HG03342 (cell line): ENCODE results near the gene CCDC61.
A peak's percentile ranks its signal among the peaks of the same experiment; 100 is the strongest.

ENCODE experiments used
- ATAC-seq: cut with Tn5 transposase; IDR thresholded peaks from one replicate; pipeline ENCODE4 v1.9.1; 2021; ENCODE audit warnings: mild to moderate bottlenecking, moderate library complexity; ENCODE audit not compliant: unreplicated experiment

Gene CCDC61, protein sequence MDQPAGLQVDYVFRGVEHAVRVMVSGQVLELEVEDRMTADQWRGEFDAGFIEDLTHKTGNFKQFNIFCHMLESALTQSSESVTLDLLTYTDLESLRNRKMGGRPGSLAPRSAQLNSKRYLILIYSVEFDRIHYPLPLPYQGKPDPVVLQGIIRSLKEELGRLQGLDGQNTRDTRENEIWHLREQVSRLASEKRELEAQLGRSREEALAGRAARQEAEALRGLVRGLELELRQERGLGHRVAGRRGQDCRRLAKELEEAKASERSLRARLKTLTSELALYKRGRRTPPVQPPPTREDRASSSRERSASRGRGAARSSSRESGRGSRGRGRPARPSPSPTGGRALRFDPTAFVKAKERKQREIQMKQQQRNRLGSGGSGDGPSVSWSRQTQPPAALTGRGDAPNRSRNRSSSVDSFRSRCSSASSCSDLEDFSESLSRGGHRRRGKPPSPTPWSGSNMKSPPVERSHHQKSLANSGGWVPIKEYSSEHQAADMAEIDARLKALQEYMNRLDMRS

DNA sequence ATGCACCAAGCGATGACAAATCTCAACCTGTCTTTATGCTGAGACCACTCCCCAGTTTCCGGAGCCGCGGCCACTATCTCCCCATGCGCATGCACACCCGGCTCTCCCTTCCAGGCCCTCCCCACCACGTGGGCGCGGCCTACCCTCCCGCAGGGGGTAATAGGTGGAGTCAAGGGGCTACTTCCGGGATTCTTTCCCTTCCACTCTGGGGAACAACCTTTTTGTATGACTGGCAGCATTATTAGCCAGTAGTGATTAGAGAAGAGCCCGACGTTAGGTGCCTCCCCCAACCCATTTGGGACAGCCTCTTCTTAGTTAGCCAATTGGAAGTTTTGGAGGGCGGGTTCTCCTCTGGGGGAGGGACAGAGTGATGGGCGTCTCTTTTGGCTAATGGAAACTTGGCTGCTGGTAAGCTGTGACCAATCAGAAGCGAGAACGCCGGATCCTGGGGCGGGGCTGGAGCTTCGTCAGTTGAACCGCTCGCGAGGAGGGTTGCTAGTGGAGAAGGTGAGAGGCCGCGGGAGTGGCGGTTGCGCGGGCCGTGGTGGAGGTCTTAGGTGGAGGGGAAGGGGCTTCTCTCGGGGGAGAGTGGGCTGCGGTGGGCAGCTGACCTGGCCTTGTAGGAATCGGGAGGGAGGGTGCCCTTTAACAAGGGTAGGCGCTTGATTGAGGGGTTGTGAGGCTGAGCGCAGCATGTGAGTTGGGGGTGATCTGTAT is at the start of gene CCDC61:
CCDC61 (plus strand) TSS at position 470 of the 717 bp plus-strand sequence. CDS start 7,552 bp downstream, outside the sequence.
- ATAC-seq = peak; percentile 97

DNA sequence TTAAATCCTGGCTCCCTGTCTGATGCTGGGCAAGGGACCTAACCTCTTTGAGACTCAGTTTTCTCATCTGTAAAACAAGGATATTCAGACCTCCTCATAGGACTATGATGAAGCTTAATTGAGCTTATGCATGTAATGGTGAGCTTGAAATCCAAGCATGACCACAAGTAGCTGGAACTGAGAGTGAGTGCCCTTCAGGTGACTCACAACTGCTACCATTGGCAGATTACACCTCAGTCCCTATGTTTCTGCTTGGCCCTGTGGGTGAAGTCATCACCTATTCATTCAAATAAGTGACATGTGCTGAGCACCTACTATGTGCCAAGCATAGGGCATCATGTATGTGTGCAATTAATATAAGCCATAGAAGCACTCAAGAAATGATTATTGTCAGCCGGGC is 47.3 kb upstream of the CCDC61 start:
- no peak for ATAC-seq

DNA sequence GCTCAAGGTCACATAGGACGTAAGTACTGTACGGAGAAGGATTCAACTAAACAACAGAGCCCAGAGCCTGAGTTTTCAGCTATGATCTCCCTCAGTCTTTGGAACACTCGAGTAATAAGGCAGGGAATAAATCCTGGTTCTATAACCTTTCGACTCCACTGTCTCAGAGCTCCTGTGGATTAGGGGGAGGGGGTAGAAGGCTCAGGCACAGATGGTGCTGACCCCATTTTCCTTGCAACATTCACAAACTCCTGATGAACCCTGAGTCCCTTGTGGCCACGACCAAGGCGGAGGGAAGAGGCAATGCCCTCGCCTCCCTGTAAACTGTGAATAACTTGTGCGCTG is 43.0 kb upstream of the CCDC61 start:
- no peak for ATAC-seq

DNA sequence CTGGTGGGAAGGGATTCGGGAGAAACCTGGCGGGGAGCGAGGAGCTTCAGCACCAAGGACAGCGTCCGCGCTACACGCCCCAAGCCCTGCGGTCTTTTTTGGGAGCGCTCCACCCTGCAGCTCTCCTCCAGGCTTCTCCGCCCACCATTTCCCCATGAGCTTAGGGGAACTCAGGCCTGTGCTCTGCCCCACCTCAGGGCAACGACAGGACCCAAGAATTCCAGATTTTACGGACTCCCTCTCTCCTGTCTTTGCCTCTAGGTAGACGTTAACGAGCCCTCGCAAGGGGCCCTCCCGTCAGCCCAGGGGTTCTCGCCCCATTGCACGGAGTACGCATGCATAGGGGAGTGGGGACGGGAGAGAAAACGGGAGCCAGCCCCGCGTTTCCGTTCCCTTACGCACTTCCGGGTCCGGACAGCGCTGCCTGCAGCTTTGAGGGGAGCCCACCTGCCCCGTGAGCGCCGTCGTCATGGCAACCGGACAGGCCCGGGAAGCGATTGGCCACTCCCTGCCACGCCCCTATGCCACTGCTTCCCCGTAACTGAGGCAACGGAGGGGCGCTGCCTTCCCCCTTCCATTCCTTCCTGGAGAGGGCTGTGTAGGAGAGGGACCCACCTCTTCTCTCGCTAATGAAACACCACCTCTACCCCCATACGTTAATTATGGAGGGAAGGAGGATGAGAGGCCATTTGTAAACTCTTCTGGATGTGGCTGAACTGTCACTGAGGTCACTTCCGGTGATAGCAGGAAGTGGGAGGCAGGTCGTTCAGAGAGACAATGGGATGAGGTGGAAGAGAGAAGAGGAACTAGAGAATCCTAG is 42.4 kb upstream of the CCDC61 start:
- no peak for ATAC-seq

DNA sequence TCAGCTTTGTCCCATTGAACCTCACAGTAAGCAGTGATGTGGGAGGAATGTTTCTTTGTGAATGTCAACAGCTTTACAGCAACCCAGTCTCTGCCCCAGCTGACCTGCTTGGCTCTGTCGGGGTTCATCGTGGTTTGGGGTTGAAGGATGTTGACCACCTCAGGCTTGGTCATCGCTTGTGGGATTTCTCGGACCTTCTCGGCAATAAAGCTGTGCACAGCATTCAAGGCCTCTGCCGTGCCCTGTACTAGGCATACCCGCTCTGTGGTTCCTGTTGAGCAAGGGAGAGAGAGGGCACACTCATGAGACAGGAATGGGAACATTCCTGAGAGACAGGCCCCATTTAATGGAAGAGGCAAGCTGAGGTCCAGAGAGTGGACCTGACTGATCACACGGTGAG is 41.6 kb upstream of the CCDC61 start:
- no peak for ATAC-seq

DNA sequence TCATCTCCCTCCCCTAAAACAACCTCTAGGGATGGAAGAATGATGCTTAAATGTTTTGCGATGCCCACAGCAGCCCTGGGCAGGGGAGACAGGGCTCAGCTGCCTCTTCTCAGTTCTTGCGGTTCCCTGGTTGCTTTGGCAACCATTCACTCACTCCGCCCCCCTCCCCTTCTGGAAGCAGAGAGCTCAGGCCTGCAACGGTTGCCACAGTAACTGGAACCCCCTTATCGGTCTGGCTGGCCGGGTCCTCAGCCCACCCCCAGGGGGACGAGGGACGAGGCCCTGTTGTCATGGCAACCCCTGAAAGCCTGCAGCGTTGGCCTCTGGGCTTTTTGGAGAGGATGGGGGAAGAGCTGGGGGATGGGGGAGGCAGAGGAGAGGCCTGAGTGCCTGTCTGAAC is 41.1 kb upstream of the CCDC61 start:
- ATAC-seq = no peak

DNA sequence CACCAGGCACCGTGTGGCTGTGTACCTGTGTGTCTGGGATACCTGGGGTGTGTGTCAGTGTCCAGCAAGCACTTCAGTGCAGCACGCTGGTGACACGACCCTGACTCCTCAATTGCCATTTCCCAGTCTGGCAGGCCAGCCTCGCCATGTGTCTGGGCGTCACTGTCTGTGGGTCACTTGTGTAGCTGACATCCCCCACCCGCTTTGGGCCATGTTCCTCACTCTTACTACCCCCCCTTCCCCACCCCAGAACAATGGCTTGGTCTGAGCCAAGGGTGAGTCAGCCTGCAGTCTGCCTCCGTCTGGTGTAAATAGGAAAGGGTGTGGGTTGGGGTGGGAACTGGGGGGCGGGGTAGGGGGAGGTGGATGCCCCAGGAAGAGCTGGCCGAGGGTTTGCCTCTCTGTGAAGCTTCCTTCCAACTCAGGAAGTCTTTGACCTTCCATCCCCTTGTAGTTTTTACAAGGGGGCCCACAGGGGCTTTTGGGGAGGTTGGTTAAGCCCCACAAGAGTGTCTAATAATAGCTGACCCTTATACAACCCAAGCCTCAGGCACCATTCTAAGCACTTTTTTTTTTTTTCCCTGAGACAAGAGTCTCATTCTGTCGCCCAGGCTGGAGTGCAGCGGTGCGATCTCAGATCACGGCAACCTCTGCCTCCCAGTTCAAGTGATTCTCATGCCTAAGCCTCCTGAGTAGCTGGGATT is 39.2 kb upstream of the CCDC61 start:
- ATAC-seq = no peak

DNA sequence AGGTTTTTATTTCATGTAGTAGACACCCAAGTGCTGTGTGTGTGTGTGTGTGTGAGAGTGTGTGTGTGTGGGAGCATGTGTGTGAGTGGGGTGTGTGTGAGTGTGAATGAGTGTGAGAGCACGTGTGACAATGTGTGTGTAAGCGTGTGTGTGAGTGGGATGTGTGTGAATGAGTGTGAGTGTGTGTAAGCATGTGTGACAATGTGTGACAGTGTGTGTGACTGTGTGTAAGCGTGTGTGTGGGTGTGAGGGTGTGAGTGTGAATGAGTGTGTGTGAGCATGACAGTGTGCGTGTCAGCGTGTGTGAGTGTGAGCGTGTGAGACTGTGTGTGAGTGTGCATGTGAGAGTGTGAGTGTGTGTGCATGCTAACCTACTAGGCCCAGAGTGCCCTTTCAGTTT is 36.9 kb upstream of the CCDC61 start:
- ATAC-seq = no peak

DNA sequence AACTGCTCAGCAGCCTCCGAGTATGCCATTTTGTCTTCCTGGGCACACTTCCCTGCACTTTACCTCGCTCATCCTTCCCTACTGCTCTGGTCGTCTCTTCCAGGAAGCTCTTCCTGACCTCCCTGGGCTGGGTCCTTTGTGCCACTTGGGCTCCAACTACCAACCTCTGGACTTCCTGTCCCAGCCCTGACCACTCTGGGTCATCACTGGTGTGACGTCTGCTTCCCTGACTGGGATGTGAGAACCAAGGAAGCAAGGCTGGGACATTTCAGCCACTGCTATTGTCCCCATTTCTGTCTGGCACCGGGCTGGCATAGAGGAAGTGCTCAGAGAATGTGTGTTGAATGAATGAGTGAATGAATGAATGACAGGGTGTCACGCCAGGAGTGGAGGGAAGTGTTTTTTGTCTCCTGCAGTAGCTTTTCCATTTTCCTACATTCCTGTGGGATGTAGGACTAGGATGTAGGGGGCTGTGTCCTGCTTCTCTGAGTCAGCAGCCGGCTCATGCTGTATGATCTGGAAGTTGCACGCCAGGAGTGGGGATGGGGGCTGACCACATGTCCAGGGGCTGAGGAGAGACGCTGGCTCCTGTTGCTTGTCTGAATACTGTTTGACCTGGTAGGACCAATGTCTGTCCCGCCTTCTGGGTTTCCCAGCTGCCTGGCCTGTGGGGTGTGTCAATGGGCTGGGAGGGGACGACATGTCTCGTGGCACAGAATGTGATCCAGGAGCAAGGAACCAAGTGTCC is 36.3 kb upstream of the CCDC61 start:
- no peak for ATAC-seq

DNA sequence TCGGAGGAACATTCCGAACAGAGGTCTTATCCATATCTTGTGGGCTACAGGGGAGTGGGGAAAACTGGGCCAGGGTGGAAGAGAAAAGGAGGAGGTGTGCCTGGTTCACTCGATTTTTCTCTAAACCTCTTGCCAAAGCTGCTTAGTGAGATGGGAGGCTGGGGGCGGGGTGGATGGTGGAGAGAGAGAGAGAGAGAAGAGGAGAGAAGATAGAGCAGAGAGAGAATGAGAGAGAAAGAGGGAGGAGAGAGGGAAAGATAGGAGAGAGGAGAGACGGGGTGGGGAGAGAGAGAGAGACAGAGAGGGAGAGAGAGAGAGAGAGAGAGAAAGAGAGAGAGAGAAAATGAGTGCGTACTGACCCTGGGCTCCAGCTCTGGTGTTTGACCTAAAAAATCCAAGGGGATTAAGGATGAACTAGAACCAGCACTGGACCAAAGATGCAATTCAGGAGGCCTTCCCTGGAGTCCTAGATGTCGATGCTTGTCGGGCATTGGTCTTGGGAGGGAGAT is 35.7 kb upstream of the CCDC61 start:
- ATAC-seq = no peak

DNA sequence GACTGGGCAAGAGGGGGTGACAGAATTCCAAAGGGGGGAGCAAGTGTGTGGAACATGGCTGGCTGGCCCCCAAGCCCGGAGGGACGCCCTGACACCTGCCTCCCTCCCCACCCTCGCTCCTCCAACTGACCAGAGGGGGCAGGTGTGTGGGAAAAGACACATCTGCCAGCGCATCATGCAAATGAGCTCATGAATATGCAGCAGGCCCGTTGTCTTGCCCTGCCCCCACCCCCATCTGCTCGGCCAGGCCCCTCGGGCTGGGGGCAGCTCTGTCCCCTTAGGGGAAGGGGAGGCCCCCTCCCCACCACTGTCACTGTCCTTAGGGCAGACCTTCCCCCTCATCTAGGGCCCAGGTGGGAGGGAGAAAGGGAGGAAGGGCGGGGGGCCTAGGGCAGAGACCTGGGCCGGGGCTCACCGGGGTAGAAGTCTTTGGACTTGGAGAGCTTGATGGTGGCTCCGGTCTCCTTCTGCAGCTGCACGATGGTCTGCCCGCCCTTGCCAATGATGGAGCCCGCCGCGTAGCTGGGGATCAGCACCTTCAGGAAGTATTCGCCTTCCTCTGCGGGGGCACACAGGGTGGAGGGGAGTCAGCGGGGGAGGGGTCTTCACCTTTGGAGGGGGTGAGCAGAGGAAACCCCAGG is 34.6 kb upstream of the CCDC61 start:
- ATAC-seq = no peak

DNA sequence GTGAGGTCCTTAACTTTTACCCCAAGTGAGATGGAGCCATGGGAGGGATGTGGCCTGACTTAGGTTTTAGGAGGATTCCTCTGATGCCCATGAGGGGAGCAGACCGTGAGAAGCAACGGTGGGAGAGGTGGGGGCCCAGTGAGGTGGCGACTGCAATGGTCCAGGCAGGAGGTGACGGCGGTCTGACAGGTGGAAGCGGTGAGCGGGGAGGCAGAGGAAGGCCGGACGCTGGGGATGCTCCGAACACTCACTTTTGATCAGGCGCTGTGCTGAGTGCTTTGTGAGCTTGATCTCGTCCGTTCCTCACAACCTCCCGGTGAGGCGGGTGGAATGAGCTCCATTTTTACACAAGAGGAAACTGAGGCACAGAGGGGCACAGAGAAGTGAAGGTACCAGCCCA is 33.2 kb upstream of the CCDC61 start:
- ATAC-seq = no peak

DNA sequence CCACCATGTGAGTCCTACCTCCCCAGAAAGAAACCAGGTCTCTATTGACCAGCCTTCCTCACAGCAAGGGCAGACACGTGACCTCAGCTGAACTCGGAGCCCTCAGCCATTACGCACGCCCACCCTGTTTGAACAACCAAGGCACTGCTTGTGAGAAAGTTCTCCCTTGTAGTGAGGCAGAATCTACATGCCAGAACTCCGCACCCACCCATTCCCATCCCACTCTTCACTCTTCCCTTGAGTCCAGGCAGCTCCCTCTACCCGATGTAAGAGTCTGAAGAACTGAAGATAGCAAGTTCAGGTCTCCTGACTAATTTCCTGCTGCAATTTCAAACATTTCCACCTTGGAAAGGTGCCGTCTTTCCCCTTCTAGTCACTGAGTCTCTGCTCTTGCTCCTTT is 28.0 kb upstream of the CCDC61 start:
- ATAC-seq = no peak

DNA sequence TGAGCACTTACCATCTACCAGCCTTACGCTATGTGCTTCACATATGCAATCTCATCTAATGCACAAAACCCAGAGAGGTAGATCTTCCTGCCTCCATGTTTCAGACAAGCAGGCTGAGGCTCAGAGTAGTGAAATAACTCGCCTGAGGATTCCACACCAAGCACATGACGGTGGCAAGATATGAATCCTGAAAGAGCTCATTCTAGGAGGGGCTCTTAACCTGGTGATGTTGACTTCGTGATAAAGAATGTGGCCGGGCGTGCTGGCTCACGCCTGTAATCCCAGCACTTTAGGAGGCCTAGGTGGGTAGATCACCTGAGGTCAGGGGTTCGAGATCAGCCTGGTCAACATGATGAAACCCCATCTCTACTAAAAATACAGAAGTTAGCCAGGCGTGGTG is 26.6 kb upstream of the CCDC61 start:
- no peak for ATAC-seq

DNA sequence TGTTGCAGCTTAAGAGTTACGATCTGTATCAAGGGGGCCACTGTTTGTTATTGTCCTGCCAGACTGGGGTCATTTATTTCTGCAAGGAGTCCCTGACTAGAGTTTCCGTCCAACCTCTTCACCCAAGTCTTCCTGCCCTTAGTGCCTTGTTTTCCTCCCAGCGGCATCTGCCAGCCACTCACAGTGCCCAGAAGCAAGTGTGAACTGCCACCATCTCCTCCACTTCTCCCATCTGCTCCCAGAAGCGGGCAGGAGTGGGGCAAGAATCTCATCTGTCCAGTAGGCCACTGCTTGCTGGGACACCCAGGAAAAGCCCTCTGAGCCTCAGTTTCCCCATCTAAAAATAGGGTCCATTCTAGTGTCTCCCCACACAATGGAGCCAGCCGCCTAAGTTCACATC is 25.6 kb upstream of the CCDC61 start:
- ATAC-seq = no peak

DNA sequence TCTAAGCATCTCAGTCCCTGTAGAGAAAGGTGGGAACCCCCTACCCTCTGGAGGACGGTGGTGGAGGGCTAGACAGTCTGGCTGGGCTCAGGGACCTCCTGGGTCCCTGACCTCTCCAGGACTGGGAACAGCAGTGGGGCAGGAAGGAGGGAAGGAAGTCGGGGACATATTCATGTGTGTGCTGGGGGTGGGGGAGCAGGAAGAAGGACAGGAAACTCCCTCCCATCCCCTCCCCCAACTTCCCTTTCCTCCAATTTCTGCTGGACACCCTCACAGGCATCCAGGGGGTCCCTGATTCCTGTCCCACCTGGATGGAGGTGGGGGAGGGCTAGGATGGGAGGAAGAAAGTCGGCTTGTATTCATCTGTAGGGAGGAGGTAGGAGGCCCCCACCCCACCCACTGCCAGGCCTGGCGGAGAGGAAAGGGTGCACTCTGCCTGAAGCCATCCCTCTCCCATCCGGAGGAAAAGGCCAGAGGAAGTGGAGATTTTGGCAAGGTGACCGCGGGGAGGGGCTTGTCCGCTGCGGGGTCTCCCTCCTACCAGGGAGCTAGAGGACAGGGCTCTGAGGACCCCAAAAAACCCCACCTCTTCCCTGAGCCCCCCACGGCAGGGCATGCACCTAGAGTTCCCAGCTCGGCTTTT is 23.9 kb upstream of the CCDC61 start:
- ATAC-seq = no peak

DNA sequence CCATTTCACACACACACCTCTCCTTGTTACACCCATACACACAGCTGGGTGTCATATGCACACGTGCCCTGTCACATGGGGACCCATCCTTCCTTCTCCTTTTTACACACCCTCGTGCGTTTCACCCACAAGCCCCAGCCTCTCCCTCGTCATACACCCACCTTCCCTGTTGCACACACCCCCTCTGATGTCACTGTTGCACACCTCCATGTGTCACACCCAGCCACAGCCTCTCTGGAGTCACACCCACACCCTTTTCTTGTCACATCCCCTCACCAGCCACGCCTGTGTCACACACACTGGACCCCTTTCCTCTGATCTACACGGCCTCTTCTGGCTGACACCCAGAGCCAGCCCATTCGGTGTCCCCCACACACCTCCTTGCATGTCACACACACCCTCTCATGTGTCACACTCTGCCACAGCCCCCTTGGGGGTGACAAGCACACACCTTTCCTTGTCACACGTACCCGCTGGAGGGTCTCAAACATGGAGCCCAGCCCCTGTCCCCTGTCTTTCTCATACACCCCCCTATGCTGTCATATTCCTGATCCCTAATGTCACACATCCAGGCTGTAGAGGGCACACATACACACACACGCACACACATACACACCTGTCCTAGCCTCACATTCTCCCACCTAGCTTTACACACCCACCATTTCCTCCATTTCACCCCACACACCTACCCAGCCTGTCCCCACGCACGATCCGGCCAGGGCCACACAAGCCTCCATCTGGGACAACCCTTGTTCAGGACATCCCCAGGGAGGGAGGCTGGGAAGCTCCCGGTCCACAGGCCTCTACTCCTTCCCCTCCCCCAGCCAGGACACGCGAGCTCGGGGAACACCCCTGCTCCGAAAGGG is 23.0 kb upstream of the CCDC61 start:
- no peak for ATAC-seq

DNA sequence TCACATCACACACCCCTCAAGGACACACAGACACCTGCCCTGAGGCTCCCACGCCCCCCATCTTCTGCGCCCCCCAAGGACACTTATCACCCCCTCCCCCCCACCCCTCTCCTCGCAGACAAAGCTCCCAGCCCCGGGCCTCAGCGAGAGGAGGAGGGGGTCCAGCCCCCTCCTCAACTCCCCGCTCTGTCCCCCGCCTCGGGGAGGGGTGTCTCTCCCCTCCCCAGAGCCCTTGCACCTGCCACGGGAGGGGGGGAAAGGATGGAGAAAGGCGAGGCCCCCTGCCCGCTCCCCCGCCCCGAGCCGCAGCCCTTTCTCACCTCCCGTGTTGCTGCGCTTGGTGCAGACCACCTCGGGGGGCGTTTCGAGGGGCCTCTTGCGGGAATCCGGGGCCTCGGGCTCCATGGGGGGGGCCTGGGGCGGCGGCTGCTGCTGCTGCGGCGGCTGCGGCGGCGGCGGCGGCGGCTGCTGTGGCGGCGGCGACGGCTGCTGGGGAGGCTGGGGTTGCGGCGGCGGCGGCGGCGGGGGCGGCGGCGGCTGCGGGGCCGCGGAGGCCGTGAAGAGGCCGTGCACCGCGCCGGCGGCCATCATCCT is 22.2 kb upstream of the CCDC61 start:
- ATAC-seq = no peak
